KOPT-K1 (cell line): ENCODE results near the gene IGSF9.

Experiments
- H3K27ac ChIP-seq: fragments of 200-600 bp; sonication (generic); 2 replicates; pipeline ENCODE4 v1.5.1; 2016; ENCODE audit warnings: antibody characterized with exemption, mild to moderate bottlenecking, low read depth, low read length; ENCODE audit not compliant: poor library complexity, severe bottlenecking
- H3K36me3 ChIP-seq: fragments of 200-600 bp; sonication (generic); 2 replicates; pipeline ENCODE4 v1.5.1; 2017; ENCODE audit warnings: antibody characterized with exemption, mild to moderate bottlenecking, low read length, moderate library complexity; ENCODE audit not compliant: insufficient read depth
- H3K9me3 ChIP-seq: fragments of 200-600 bp; sonication (generic); 2 replicates; pipeline ENCODE4 v1.5.1; 2017; ENCODE audit warnings: antibody characterized with exemption, low read length, mild to moderate bottlenecking; ENCODE audit not compliant: insufficient read depth, poor library complexity, severe bottlenecking

The IGSF9 gene

GRCh38 chr1:159935719-159936272, 9.6 kb downstream of the IGSF9 start:
- Histone ChIP-seq H3K9me3 (no peaks in the 10 kb centered on the region), H3K36me3 (no peaks in the 10 kb centered on the region), H3K27ac (no peak overlapping the region)

GRCh38 chr1:159935305-159935704, 10.1 kb downstream of the IGSF9 start:
- Histone ChIP-seq H3K36me3 (no peaks in the 10 kb centered on the region), H3K9me3 (no peaks in the 10 kb centered on the region), H3K27ac (no peak overlapping the region)

- no peak overlapping the region for H3K27ac ChIP-seq
- no peaks in the 10 kb centered on the region for H3K9me3 ChIP-seq
- H3K36me3 ChIP-seq = no peaks in the 10 kb centered on the region
Observed at GRCh38 chr1:159934136-159935039, 11.0 kb downstream of the IGSF9 start.

- Histone ChIP-seq H3K27ac (no peak overlapping the region), H3K9me3 (no peaks in the 10 kb centered on the region), H3K36me3 (no peaks in the 10 kb centered on the region)
Observed at GRCh38 chr1:159933347-159933746, 12.1 kb downstream of the IGSF9 start.

- Histone ChIP-seq H3K9me3 (no peaks in the 10 kb centered on the region), H3K27ac (no peak overlapping the region), H3K36me3 (no peaks in the 10 kb centered on the region)
Observed at GRCh38 chr1:159932296-159933285, 12.8 kb downstream of the IGSF9 start.

- Histone ChIP-seq H3K36me3 (no peaks in the 10 kb centered on the region), H3K9me3 (no peaks in the 10 kb centered on the region), H3K27ac (no peak overlapping the region)
Observed at GRCh38 chr1:159931795-159932173, 13.6 kb downstream of the IGSF9 start.

- H3K27ac ChIP-seq = no peak overlapping the region
- no peaks in the 10 kb centered on the region for H3K9me3 ChIP-seq
Observed at GRCh38 chr1:159931101-159931794, 14.2 kb downstream of the IGSF9 start.

GRCh38 chr1:159930634-159931033, 14.8 kb downstream of the IGSF9 start:
- no peaks in the 10 kb centered on the region for H3K9me3 ChIP-seq
- H3K27ac ChIP-seq = no peak overlapping the region
- no peaks in the 10 kb centered on the region for H3K36me3 ChIP-seq

More at GRCh38 chr1:159931101-159931794, 14.2 kb downstream of the IGSF9 start:
- no peaks in the 10 kb centered on the region for H3K36me3 ChIP-seq

GRCh38 chr1:159930216-159930615, 15.2 kb downstream of the IGSF9 start:
- Histone ChIP-seq H3K9me3 (no peaks in the 10 kb centered on the region), H3K36me3 (no peaks in the 10 kb centered on the region), H3K27ac (no peak overlapping the region)

- Histone ChIP-seq H3K36me3 (no peaks in the 10 kb centered on the region), H3K27ac (no peak overlapping the region), H3K9me3 (no peaks in the 10 kb centered on the region)
Observed at GRCh38 chr1:159929155-159930051, 16.0 kb downstream of the IGSF9 start.

GRCh38 chr1:159928491-159929050, 16.8 kb downstream of the IGSF9 start:
- no peak overlapping the region for H3K27ac ChIP-seq
- no peaks in the 10 kb centered on the region for H3K36me3 ChIP-seq

GRCh38 chr1:159927849-159928431, 17.5 kb downstream of the IGSF9 start:
- H3K36me3 ChIP-seq = no peaks in the 10 kb centered on the region
- no peaks in the 10 kb centered on the region for H3K9me3 ChIP-seq
- H3K27ac ChIP-seq = no peak overlapping the region

More at GRCh38 chr1:159928491-159929050, 16.8 kb downstream of the IGSF9 start:
- no peaks in the 10 kb centered on the region for H3K9me3 ChIP-seq

GRCh38 chr1:159927211-159927848, 18.1 kb downstream of the IGSF9 start:
- H3K36me3 ChIP-seq = no peaks in the 10 kb centered on the region
- H3K27ac ChIP-seq = no peak overlapping the region
- no peaks in the 10 kb centered on the region for H3K9me3 ChIP-seq
